GM21526 (cell line): Measurements from ENCODE around the gene RGS16.

Experiments
- ATAC-seq: cut with Tn5 transposase; IDR thresholded peaks from one replicate; pipeline ENCODE4 v1.9.1; 2021; ENCODE audit warnings: moderate library complexity; ENCODE audit not compliant: unreplicated experiment, low FRiP score

RGS16 gene

GRCh38 chr1:182587093-182587492 is 17.1 kb downstream of the RGS16 start:
- no peak for ATAC-seq

GRCh38 chr1:182586380-182586779 is 17.8 kb downstream of the RGS16 start:
- ATAC-seq: no peak

- no peak for ATAC-seq
Observed at GRCh38 chr1:182584746-182585145, 19.4 kb downstream of the RGS16 start.

DNA sequence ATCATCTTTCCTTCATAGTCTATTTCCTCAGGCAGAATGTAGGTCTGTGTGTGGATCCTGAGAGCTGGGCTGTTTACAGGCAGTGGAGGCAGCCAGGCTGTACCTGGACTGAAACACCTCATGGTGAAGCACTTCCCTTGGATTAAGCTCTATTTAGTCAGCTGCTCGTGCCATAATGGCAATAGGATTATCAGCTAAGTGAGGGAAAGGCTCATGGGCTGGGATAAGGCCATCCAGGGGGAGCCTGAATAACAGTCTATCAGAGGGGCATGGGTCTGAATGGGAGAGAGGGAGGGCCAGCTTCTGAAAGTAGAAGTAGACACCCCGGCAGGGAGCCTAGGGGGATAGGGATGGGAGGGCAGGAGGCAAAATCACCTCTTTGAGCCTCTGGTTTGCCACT is 23.5 kb downstream of the RGS16 start:
- no peak for ATAC-seq

DNA sequence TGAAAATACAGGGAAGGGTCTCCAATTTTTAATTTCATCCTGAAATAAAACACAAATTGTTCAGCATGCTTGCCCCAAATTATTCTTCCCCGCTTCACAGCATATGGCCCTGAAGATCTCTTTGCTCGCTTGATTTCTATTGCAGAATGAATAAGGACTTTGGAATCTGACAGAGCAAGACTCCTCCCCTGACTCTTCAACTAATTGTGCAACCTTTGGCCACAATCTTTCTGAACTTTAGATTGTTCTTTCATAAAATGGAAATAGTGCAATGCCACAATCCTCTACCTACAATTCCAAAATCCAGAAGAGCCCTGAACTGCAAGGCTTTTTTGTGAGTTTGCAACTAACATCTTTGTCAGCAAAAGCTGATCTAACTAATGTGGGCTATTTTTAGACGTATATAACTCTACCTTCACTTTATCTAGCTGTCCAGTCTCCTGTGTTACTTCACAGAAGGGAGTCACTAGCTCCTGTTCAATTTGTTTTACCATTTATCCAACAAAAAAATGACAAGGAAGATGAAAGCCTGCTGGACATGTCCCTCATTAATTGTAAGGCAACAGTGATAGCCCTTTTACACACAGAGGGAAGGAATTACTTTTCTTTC is 28.5 kb downstream of the RGS16 start:
- no peak for ATAC-seq

GRCh38 chr1:182574156-182574555 is 30.0 kb downstream of the RGS16 start:
- no peak for ATAC-seq

- ATAC-seq: no peak
Observed at GRCh38 chr1:182570611-182570970, 33.6 kb downstream of the RGS16 start.

- no peak for ATAC-seq
Observed at GRCh38 chr1:182569939-182570610, 34.1 kb downstream of the RGS16 start.

DNA sequence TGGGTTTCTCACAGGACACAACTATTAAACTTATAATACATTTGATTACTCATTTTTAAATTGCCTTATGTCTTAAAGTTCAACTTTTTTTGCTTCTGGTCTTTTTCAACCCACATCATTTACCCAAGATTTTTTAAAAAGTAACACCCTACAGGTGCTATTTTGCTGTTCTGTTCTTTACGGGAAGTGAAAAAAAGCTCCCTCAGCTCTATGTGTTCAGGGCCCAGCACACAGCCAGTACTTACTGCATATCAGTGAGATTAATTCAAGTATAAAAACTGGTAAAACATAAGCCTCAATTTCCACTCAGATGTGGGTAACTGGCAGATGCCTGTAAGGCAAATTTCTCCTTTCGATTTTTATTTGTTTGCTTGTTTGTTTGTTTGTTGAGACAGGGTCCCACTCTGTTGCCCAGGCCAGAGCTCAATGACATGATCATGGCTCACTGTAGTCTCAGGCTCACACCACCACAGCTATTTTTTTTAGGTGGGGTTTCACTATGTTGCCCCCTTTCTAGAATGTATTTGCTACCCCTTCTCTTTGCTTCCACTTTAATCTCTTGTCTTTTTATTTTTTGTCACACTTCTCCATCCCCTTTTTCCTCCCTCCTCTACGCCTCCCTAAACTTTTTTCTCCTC is 35.4 kb downstream of the RGS16 start:
- peak; percentile 54 for ATAC-seq

DNA sequence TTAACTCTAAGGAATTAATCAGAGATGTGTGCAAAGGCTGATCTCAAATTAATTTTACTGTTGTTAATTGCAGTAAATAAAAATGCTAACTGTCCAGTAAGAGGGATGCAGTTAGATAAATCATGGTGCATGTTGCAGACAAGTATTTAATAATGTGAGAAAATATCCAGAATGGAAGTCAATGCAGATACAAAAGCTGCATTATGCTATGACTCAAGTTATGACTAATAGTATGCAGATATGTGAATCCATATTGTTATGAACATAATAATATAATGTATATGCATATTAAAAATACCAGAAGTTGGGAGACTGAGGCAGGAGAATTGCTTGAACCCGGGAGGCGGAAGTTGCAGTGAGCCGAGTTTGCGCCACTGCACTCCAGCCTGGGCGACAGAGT is 36.6 kb downstream of the RGS16 start:
- no peak for ATAC-seq

- no peak for ATAC-seq
Observed at GRCh38 chr1:182565537-182565936, 38.7 kb downstream of the RGS16 start.

GRCh38 chr1:182564406-182565004 is 39.7 kb downstream of the RGS16 start:
- ATAC-seq: no peak

- no peak for ATAC-seq
Observed at GRCh38 chr1:182563095-182563494, 41.1 kb downstream of the RGS16 start.

GRCh38 chr1:182561456-182561855 is 42.7 kb downstream of the RGS16 start:
- no peak for ATAC-seq

- no peak for ATAC-seq
Observed at GRCh38 chr1:182560392-182560984, 43.7 kb downstream of the RGS16 start.

- ATAC-seq: no peak
Observed at GRCh38 chr1:182556279-182556678, 47.9 kb downstream of the RGS16 start.

- ATAC-seq: no peak
Observed at GRCh38 chr1:182555493-182555892, 48.7 kb downstream of the RGS16 start.

DNA sequence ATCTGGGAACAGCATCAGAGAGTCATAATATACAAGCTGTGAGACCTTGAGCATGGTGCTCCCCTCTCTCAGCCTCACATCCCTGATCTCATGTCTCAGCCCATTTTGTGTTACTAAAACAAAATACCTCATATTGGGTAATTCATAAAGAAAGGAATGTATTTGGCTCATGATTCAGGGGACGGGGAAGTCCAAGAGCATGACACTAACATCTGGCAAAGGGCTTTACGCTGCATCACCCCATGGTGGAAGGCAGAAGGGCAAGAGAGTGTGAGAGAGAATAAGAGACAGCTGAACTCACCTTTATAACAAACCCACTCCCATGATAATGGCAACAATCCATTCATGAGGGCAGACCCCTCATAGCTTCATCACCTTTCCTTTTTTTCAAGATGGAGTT is 51.7 kb downstream of the RGS16 start:
- ATAC-seq: no peak

DNA sequence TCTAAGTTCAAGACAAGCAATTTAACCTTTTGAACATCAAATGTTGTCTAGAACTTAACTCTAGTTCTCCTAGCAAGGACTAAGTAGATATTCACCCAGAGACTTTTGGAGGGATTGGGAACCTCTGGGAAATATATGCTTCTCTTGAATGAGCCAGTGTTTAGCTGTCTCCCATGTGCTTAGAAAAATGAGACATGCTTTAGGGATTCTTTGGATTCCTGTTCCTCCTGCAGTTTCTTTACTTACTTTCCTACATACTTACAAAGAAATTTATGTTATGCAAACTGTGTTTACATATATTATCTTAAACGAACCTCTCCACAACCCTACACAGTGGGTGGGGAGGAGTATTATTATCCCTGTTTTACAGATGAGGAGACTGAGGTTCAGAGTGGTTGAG is 54.4 kb downstream of the RGS16 start:
- ATAC-seq: no peak

DNA sequence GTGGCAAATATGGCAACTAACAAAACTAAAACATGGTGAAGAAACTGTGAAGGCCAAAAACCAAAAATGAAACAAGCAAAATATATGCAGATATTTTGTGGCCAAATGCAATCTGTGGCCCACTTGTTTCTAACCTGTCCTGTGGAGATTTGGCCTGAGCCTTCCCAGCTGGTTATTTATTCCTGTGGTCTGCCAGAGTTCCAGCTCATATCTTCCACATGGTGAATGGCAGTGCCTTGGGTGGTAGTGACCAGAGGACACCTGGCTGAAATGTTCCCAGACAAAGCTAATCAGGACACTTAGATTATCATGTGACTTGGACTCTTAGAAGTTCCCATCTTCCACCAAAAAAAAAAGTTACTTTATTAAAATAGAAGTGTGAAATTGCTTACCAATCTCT is 54.8 kb downstream of the RGS16 start:
- no peak for ATAC-seq
